Liver (tissue), 9 donors: ENCODE measurements around the gene HES3. TPM values are rescaled to one million over a fixed set of nuclear protein-coding genes. Genes with fewer than 3 reads are reported as not detected.

Experiments used
- DNase-seq: peaks from one replicate; pipeline ENCODE4 v3.0.0-alpha.2; 2017; ENCODE audit warnings: low spot score
- H3K27ac ChIP-seq, 2 donors: one replicate each; pipeline ENCODE4 v1.7.0; 2013; ENCODE audit warnings: inconsistent platforms in 2 of 2, low read length in 2 of 2, control low read depth in 1 of 2, low read depth in 1 of 2, mild to moderate bottlenecking in 1 of 2
- H3K27me3 ChIP-seq, 4 donors: one replicate each; pipeline versions ENCODE4 v1.6.1 to v1.7.0; 2013; ENCODE audit warnings: low read length in 3 of 4, inconsistent platforms in 1 of 4, mild to moderate bottlenecking in 1 of 4, moderate library complexity in 1 of 4; ENCODE audit not compliant: control insufficient read depth in 4 of 4, insufficient read depth in 4 of 4
- H3K36me3 ChIP-seq, 4 donors: one replicate each; pipeline versions ENCODE4 v1.6.1 to v1.7.0; 2013; ENCODE audit warnings: low read length in 3 of 4, mild to moderate bottlenecking in 3 of 4, low read depth in 1 of 4, moderate library complexity in 1 of 4; ENCODE audit not compliant: control insufficient read depth in 4 of 4, insufficient read depth in 3 of 4
- H3K4me1 ChIP-seq, 4 donors: one replicate each; pipeline versions ENCODE4 v1.6.1 to v1.7.0; 2013; ENCODE audit warnings: low read length in 3 of 4, mild to moderate bottlenecking in 3 of 4, moderate library complexity in 1 of 4; ENCODE audit not compliant: control insufficient read depth in 4 of 4, insufficient read depth in 4 of 4
- H3K4me3 ChIP-seq, 3 donors: one replicate each; pipeline versions ENCODE4 v1.6.1 to v1.7.0; 2013; ENCODE audit warnings: low read length in 3 of 3, control low read depth in 1 of 3, low read depth in 1 of 3, mild to moderate bottlenecking in 1 of 3
- H3K9ac ChIP-seq, 2 donors: one replicate each; pipeline ENCODE4 v1.7.0; 2013; ENCODE audit warnings: low read length in 2 of 2, mild to moderate bottlenecking in 2 of 2, moderate library complexity in 2 of 2, control low read depth in 1 of 2, low read depth in 1 of 2
- H3K9me3 ChIP-seq, 4 donors: one replicate each; pipeline versions ENCODE4 v1.6.1 to v1.7.0; 2013; ENCODE audit warnings: low read length in 3 of 4; ENCODE audit not compliant: control insufficient read depth in 4 of 4
- ATF3 ChIP-seq: IDR thresholded peaks from 2 replicates; pipeline ENCODE4 v1.6.1; 2016; ENCODE audit warnings: antibody characterized with exemption
- CTCF ChIP-seq: fragments of 150-350 bp; IDR thresholded peaks from 2 replicates; pipeline ENCODE4 v1.5.1; 2017; ENCODE audit warnings: improper control_type of control experiment, low read depth, low read length; ENCODE audit not compliant: missing input control
- EGR1 ChIP-seq, 2 donors: IDR thresholded peaks; 2 replicates each; pipeline ENCODE4 v1.6.1; 2016 to 2018; ENCODE audit warnings: antibody characterized with exemption in 2 of 2, low read depth in 2 of 2
- FOXA1 ChIP-seq: IDR thresholded peaks from 2 replicates; pipeline ENCODE4 v1.6.1; 2016; ENCODE audit warnings: antibody characterized with exemption
- FOXA2 ChIP-seq: IDR thresholded peaks from 2 replicates; pipeline ENCODE4 v1.6.1; 2016; ENCODE audit warnings: antibody characterized with exemption
- GABPA ChIP-seq, 2 donors: IDR thresholded peaks in 1 of 2; conservative IDR thresholded peaks in 1 of 2; 2 replicates each; pipeline ENCODE4 v1.6.1; 2016; ENCODE audit warnings: antibody characterized with exemption in 2 of 2, mild to moderate bottlenecking in 1 of 2, moderate library complexity in 1 of 2
- HNF4A ChIP-seq, 2 donors: conservative IDR thresholded peaks; 2 replicates each; pipeline ENCODE4 v1.6.1; 2016; ENCODE audit warnings: antibody characterized with exemption in 2 of 2, mild to moderate bottlenecking in 2 of 2
- HNF4G ChIP-seq: IDR thresholded peaks from 2 replicates; pipeline ENCODE4 v1.6.1; 2016; ENCODE audit warnings: antibody characterized with exemption
- JUND ChIP-seq, 2 donors: IDR thresholded peaks; 2 replicates each; pipeline ENCODE4 v1.6.1; 2016; ENCODE audit warnings: antibody characterized with exemption in 2 of 2
- MAX ChIP-seq: IDR thresholded peaks from 2 replicates; pipeline ENCODE4 v1.6.1; 2016; ENCODE audit warnings: antibody characterized with exemption
- NR2F2 ChIP-seq: IDR thresholded peaks from 2 replicates; pipeline ENCODE4 v1.6.1; 2016; ENCODE audit warnings: antibody characterized with exemption
- REST ChIP-seq: IDR thresholded peaks from 2 replicates; pipeline ENCODE4 v1.6.1; 2016; ENCODE audit warnings: antibody characterized with exemption, mild to moderate bottlenecking
- RXRA ChIP-seq, 2 donors: IDR thresholded peaks; 2 replicates each; pipeline ENCODE4 v1.6.1; 2017 to 2018; ENCODE audit warnings: antibody characterized with exemption in 2 of 2, mild to moderate bottlenecking in 1 of 2
- SP1 ChIP-seq: IDR thresholded peaks from 2 replicates; pipeline ENCODE4 v1.6.1; 2018; ENCODE audit warnings: antibody characterized with exemption, mild to moderate bottlenecking
- YY1 ChIP-seq: IDR thresholded peaks from 2 replicates; pipeline ENCODE4 v1.6.1; 2016; ENCODE audit warnings: antibody characterized with exemption, mild to moderate bottlenecking
- WGBS: extraction: QIAGEN DNeasy Blood & Tissue Kit; methylation state at CpG from one replicate; pipeline ENCODE4 v1.1.7; 2013; 5-methylcytosine and 5-hydroxymethylcytosine counted together
- polyA plus RNA-seq, 2 donors: library from polyadenylated mRNA; stranded (reverse) in 1 of 2; unstranded in 1 of 2; fragments of 200-250 nt in 1 of 2; fragments of >200 nt in 1 of 2; fragmentation: Nextera tagmentation in 1 of 2; extraction: Ambion mirVana in 1 of 2; gene quantifications; one replicate each; pipeline versions ENCODE4 v1.2.1 to v1.2.3, GENCODE V29; 2013 to 2015
- total RNA-seq, 2 donors: library from RNA; depleted of rRNA; stranded (reverse); fragments of >200 nt; gene quantifications; one replicate each; pipeline ENCODE4 v1.2.3, GENCODE V29; 2014
- donor health status: healthy.
- donor health status: healthy.
- donor health status: healthy.
- donor health status: healthy.
- donor health status: healthy.

Gene HES3
- total and polyA plus RNA-seq, 4 donors: not detected

- Histone ChIP-seq H3K27me3 (no peaks in the 10 kb centered on the region), H3K9ac (no peak overlapping the region), H3K27ac (no peak overlapping the region), H3K36me3 (no peaks in the 10 kb centered on the region), H3K4me3 (peak overlapping the region in 1 of 3 donors; percentile 67), H3K4me1 (peaks cover 11 to 27% (median 20%) of the 10 kb centered on the region in 4 donors), H3K9me3 (no peaks in the 10 kb centered on the region)
- no peak for TF ChIP-seq JUND (IDR thresholded peaks at IDR 0.05)
- TF ChIP-seq HNF4A (conservative IDR thresholded peaks at IDR 0.05): no peak
- TF ChIP-seq GABPA (IDR thresholded peaks at IDR 0.05 in 1 of 2, conservative IDR thresholded peaks at IDR 0.05 in 1 of 2): no peak
- DNase-seq: no peak
- 29% methylated on average over 15 of the region's 15 CpGs for WGBS
Measured at GRCh38 chr1:6261615-6261995, 17.6 kb downstream of the HES3 start.

- Histone ChIP-seq H3K4me1 (peaks cover 11 to 27% (median 20%) of the 10 kb centered on the region in 4 donors), H3K27ac (peak overlapping the region in 1 of 2 donors; percentile 5), H3K4me3 (no peak overlapping the region), H3K36me3 (no peaks in the 10 kb centered on the region), H3K9me3 (no peaks in the 10 kb centered on the region), H3K27me3 (no peaks in the 10 kb centered on the region), H3K9ac (no peak overlapping the region)
- no peak for DNase-seq
- TF ChIP-seq RXRA (IDR thresholded peaks at IDR 0.05) (no peak), GABPA (IDR thresholded peaks at IDR 0.05 in 1 of 2, conservative IDR thresholded peaks at IDR 0.05 in 1 of 2) (no peak), EGR1 (IDR thresholded peaks at IDR 0.05; ENCODE audit: low read depth in 2 of 2) (no peak), REST (no peak), HNF4G (no peak), ATF3 (no peak), HNF4A (conservative IDR thresholded peaks at IDR 0.05) (no peak), MAX (no peak), YY1 (no peak), NR2F2 (no peak)
- 89% methylated on average over 25 of the region's 25 CpGs for WGBS
Measured at GRCh38 chr1:6262555-6263420, 18.8 kb downstream of the HES3 start.

GRCh38 chr1:6263716-6264115 lies 19.7 kb downstream of the HES3 start:
- 91% methylated on average over 7 of the region's 7 CpGs for WGBS
- Histone ChIP-seq H3K27ac (no peak overlapping the region), H3K4me1 (peaks cover 11 to 23% (median 19%) of the 10 kb centered on the region in 4 donors), H3K36me3 (no peaks in the 10 kb centered on the region), H3K27me3 (no peaks in the 10 kb centered on the region), H3K4me3 (no peak overlapping the region), H3K9ac (no peak overlapping the region), H3K9me3 (no peaks in the 10 kb centered on the region)
- DNase-seq: no peak
- TF ChIP-seq FOXA1: no peak
- TF ChIP-seq SP1: no peak
- TF ChIP-seq HNF4A (conservative IDR thresholded peaks at IDR 0.05): no peak
- TF ChIP-seq FOXA2: no peak
- no peak for TF ChIP-seq ATF3
- TF ChIP-seq REST: no peak
- no peak for TF ChIP-seq CTCF
- no peak for TF ChIP-seq HNF4G
- no peak for TF ChIP-seq EGR1 (IDR thresholded peaks at IDR 0.05; ENCODE audit: low read depth in 2 of 2)
- no peak for TF ChIP-seq MAX
- TF ChIP-seq RXRA (IDR thresholded peaks at IDR 0.05): no peak
